ENCODE data around the gene GRID1. TPM values are rescaled to one million over a fixed set of nuclear protein-coding genes. Genes with fewer than 3 reads are reported as not detected.

GRID1 gene
- total RNA-seq, 1 donor from 2014 or later: not detected

- Mint-ChIP-seq H3K4me1 (peaks cover 2% of the 10 kb centered on the region), H3K36me3 (ENCODE audit: low read depth) (no peaks in the 10 kb centered on the region), H3K9me3 (no peaks in the 10 kb centered on the region), H3K27ac (no peak overlapping the region), H3K4me3 (no peak overlapping the region), H3K27me3 (no peaks in the 10 kb centered on the region)
- no peak for TF ChIP-seq CTCF (IDR thresholded peaks at IDR 0.05)
- intact Hi-C loops (cut with micrococcal nuclease): no loop called here
- DNase-seq: no peak
- POLR2A ChIA-PET: no interaction called here
- ATAC-seq (ENCODE audit: low read depth): no peak
- CTCF ChIA-PET: no interaction called here
These were observed 748.6 kb downstream of the GRID1 start for GRCh38 chr10:85617751-85618546.

- no peak overlapping the region for H3K27ac Mint-ChIP-seq
- ChIA-PET CTCF (no interaction called here), POLR2A (no interaction called here)
- TF ChIP-seq CTCF (IDR thresholded peaks at IDR 0.05): no peak
- no peak for ATAC-seq (ENCODE audit: low read depth)
- H3K4me3 Mint-ChIP-seq: no peak overlapping the region
- no peaks in the 10 kb centered on the region for H3K9me3 Mint-ChIP-seq
- no peaks in the 10 kb centered on the region for H3K27me3 Mint-ChIP-seq
- no peak for DNase-seq
- H3K36me3 Mint-ChIP-seq (ENCODE audit: low read depth): no peaks in the 10 kb centered on the region
- H3K4me1 Mint-ChIP-seq: peaks cover 12% of the 10 kb centered on the region
- intact Hi-C loops (cut with micrococcal nuclease): no loop called here
These were observed 751.0 kb downstream of the GRID1 start for GRCh38 chr10:85615556-85615955.

- H3K4me1 Mint-ChIP-seq: peaks cover 12% of the 10 kb centered on the region
- no peaks in the 10 kb centered on the region for H3K36me3 Mint-ChIP-seq (ENCODE audit: low read depth)
- no peak for ATAC-seq (ENCODE audit: low read depth)
- TF ChIP-seq CTCF (IDR thresholded peaks at IDR 0.05): no peak
- no peak overlapping the region for H3K4me3 Mint-ChIP-seq
- no peak for DNase-seq
- H3K9me3 Mint-ChIP-seq: no peaks in the 10 kb centered on the region
- ChIA-PET CTCF (no interaction called here), POLR2A (no interaction called here)
- intact Hi-C loops (cut with micrococcal nuclease): no loop called here
- no peak overlapping the region for H3K27ac Mint-ChIP-seq
- H3K27me3 Mint-ChIP-seq: no peaks in the 10 kb centered on the region
These were observed 751.6 kb downstream of the GRID1 start for GRCh38 chr10:85614981-85615380.

GRCh38 chr10:85614566-85614965 lies 752.0 kb downstream of the GRID1 start:
- H3K4me1 Mint-ChIP-seq: peaks cover 12% of the 10 kb centered on the region
- no peak for ATAC-seq (ENCODE audit: low read depth)
- intact Hi-C loops (cut with micrococcal nuclease): no loop called here
- no peaks in the 10 kb centered on the region for H3K36me3 Mint-ChIP-seq (ENCODE audit: low read depth)
- CTCF ChIA-PET: no interaction called here
- POLR2A ChIA-PET: no interaction called here
- DNase-seq: no peak
- H3K27ac Mint-ChIP-seq: no peak overlapping the region
- no peak overlapping the region for H3K4me3 Mint-ChIP-seq
- TF ChIP-seq CTCF (IDR thresholded peaks at IDR 0.05): no peak
- H3K9me3 Mint-ChIP-seq: no peaks in the 10 kb centered on the region
- H3K27me3 Mint-ChIP-seq: no peaks in the 10 kb centered on the region

- Mint-ChIP-seq H3K4me3 (no peak overlapping the region), H3K9me3 (no peaks in the 10 kb centered on the region), H3K27me3 (no peaks in the 10 kb centered on the region), H3K4me1 (peaks cover 12% of the 10 kb centered on the region), H3K36me3 (ENCODE audit: low read depth) (no peaks in the 10 kb centered on the region), H3K27ac (no peak overlapping the region)
- ChIA-PET CTCF (interaction anchor here (0.7 kb wide), 1 partner anchor 131 kb away, joined by 3 read pairs; no protein-coding TSS in a partner anchor), POLR2A (no interaction called here)
- no peak for ATAC-seq (ENCODE audit: low read depth)
- TF ChIP-seq CTCF (IDR thresholded peaks at IDR 0.05): no peak
- DNase-seq: no peak
- intact Hi-C loops (cut with micrococcal nuclease): no loop called here
These were observed 753.2 kb downstream of the GRID1 start for GRCh38 chr10:85613391-85613790.

Data from activated B cell treated with CpG ODN at 0.5 μM for 24 hours (primary cell).